Pulmonary artery endothelial cell (primary cell): ENCODE measurements around the gene G6PC3. TPM values are rescaled to one million over a fixed set of nuclear protein-coding genes. Genes with fewer than 3 reads are reported as not detected.

ENCODE experiments used
- DNase-seq: peaks from one replicate; pipeline ENCODE4 v3.0.0-alpha.2; 2011; ENCODE audit warnings: low read depth, low spot score
- total RNA-seq: library from RNA; depleted of rRNA; stranded (reverse); fragments of >200 nt; gene quantifications from 2 replicates; pipeline ENCODE4 v1.2.3, GENCODE V29; 2014

G6PC3 gene
- total RNA-seq, 1 donor from 2014 or later: 22.6 TPM

DNA sequence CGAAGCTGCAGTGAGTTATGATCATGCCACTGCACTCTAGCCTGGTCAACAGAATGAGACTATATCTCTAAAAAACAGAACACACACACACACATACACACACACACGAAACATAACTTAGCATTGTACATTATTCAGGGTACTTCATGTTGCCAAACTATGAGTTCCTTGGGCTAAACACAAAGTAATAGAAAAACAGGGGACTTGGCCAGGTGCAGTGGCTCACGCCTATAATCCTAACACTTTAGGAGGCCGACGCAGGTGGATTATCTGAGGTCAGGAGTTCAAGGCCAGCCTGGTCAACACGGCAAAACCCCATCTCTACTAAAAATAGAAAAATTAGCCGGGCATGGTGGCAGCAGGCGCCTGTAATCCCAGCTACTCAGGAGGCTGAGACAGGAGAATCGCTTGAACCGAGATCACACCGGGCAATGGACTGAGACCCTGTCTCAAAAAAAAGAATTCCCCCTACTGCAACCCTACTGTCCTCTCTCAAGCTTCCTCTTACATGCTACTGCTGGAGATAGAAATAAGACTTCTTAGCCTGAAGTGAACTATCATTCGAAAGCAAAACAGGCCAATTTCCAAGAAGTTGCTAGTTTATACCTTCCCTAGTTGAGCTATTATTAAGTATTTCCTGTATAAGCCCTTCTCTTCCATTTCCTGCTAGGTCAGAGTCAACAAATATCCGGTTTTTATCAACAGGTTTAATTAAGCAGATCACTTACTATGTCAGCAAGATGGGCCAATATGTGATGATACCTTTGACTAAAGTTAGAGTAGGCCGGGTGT, 11.2 kb upstream of the G6PC3 start:
- DNase-seq: no peak

DNA sequence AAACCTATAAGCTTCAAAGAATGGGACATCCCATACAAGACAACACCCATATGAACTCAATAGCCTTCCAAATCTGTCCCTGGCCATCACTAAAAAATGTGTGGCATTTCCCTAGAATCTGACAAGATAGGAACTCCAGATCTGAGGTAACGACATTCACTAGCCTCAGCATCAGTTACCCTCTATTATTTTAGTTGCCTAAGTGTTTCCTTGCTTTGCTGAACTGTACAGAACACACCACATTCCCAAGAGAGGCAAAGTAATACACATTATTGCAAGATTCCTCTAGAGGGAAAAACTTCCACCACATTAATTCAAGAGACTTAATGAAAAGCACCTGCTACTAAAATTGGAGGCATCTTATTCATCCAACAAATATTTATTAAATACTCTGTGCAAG, 9.1 kb upstream of the G6PC3 start:
- DNase-seq: no peak

DNA sequence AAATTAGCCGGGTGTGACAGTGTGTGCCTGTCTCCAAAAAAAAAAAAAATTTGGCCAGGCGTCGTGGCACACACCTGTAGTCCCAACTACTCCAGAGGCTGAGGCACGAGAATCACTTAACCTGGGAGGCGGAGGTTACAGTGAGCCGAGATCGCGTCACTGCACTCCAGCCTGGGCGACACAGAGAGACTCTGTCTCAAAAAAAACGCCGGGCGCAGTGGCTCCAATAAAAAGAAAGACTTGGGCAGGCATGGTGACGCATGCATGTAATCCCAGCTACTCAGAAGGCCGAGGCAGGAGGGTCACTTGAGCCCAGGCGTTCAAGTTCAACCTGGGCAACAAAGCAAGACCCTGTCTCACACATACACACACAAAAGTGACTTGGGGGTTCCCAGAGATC, 7.7 kb upstream of the G6PC3 start:
- no peak for DNase-seq

DNA sequence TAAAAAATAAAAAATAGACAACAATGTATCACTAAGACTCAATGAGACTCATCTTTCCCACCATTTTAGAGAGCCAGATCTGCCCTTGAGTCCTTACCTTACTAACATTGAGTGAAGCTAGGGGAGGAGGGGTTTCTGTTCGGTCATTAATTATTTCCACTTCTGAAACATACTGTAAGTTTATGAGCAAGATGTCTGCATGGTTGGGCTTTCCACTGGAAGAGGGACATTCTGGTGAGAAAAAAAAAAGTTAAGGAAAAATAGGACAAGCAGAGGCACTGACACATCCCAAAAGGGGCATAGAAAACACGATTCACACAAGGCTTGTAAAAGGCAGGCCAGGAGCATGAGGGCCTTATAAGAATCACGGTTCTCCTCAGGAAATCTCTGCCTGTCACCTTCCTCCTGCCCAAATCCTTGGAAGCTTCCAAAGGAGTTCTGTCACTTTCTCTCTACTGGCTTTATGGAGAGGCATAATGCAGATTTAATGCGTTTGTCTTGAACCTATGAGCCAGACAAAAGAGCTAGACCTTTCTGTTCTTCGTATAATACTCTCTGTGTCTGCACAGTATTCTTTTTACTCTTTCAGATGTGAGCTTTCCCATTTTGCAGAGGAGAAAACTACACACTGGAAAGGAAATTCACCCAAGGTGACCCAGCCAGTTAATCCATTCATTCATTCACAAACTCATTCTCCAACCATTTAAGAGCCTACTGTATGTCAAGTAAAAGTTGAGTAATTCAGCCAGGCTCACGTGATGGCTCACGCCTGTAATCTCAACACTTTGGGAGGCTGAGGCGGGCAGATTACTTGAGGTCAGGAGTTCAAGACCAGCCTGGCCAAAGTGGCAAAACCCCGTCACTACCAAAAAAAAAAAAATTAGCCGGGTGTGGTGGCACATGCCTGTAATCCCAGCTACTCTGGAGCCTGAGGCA, 6.6 kb upstream of the G6PC3 start:
- no peak for DNase-seq

DNA sequence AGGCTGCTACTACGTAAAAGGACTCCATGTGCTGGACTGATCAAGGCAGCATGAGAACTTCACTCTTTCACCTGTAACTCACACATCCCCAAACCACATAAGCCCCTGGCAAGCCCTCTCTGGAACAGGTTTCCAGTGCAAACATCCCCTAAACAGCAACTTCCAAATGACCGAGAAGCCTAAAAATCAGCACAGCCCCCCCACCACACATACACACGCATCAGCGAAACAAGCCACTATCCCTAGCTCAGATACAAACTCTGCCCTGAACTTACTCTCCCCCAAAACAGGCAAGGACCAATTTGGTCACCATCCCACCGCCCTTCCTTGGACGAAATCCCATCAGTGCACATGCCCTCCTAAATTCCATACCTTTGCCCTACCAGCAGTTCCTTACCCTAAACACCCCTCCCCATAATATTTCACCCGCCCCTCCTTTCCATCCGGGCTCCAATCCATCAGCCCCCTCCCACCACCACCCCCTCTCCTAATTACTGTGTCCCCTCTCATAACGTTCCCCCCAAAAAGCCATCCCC, 4.8 kb upstream of the G6PC3 start:
- DNase-seq: no peak

DNA sequence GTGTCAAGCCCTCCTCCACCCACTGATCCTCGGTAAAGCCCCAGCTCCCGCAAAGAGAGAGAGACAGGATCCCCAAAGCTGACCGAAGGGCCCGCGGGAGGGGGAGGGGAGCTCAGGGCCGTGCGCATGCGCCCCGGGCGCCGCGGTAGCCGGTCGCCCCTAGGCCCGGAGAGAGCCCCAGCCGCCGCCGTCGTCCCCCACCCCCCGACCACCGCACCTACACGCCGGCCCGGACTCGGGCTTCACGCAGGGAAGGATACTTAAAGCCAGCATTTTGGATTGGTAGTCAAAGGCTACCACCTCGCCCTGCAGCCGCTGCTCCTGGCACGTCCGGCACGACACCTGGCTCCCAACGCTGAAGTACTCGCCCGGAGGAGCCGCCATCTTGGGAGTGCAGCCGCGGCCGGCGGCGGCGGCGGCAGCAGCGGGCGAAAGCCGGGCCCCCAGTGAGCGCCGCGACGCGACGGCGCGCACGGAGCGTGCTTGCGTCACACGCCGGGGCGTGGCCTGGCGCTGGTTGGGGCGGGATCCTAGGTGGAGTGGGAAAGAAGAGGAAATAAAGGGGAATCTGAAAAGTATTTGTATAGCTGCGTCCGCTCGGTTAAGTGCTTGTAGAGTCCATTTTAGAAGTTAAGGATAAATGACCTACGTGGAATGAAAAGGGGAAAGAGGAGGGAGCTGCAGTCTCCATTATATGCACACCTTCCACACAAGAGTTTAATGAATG, 4.2 kb upstream of the G6PC3 start, which contains the start of gene LSM12:
Gene LSM12 (minus strand): TSS at position 468 of the 727 bp plus-strand sequence. CDS start 84 bp downstream, at position 384.
- DNase-seq: peak; percentile 60

DNA sequence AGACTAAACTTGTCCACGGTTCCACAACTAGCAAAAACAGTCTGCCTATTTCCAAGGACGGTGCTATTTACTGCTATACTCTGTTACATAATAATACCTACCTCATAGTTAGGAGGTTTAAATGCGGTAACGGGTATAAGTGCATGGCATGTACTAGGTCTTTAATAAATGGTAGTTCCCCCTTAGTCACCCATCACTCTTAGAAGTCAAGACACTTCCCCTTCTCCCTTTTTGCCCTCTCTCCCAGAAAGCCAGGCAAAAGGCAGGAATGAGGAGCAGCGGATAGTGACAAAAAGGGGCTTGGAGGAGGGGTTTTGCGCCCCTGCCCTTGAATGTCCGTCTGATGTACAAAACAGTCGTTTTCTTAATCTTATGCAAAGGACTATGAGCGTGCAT, 3.0 kb upstream of the G6PC3 start:
- DNase-seq: no peak

DNA sequence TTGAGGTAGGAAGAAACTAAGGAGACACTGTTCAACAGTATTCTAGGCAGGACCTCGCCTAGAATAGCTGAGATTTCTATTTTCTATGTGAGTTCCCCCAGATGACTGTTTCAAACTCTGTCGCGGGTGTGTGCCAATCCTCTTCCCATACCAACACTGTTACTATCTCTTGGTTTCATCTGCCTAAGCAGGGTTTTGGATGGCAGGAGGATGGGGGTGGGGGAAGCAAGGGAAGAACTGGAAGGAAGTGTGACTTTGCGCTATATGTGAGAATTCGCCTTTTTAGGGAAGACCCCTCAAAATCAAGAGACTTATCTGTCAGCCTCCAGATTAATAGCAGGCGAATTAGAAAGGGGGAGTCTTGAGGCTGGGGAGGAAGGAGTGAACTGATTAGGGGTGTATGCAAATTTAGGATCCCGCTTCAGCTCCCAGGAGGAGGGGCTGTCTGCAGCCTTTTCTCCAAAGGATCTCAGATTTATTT, 521 bp upstream of the G6PC3 start:
- no peak for DNase-seq

DNA sequence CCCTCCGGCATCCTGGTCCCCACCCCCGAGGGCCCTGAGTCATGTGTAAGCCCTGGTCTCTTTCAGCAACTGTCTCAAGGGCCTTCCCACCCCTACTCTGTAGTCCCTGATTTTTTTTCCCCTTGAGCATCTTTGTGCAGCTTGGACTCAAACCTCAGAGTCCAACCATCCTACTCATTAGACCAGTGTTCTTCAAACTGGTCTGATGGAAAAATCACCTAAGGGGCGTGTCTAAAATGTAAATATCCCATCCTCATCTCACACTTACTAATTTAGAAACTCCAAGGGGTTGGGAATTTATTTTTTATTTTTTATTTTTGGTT, 624 bp downstream of the G6PC3 start:
- DNase-seq: no peak

DNA sequence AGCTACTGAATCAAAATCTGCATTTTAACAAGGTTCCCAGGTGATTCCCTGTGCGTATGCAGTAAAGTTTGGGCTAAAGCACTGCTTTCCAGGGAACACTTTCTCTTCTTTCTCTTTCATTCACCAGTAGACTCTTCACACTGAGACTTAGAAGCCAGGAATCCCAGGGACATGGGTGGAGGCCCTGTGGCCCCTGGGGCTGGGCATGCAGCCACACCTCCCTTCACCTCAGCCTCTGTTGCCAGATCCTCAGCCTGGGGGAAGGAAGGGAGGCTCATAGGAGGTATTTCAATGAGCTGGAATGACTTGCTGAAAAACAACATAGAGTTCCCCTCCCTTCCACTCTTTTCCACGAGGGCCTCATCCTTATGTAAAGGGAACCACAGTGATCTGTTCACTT, 1.2 kb downstream of the G6PC3 start:
- no peak for DNase-seq

DNA sequence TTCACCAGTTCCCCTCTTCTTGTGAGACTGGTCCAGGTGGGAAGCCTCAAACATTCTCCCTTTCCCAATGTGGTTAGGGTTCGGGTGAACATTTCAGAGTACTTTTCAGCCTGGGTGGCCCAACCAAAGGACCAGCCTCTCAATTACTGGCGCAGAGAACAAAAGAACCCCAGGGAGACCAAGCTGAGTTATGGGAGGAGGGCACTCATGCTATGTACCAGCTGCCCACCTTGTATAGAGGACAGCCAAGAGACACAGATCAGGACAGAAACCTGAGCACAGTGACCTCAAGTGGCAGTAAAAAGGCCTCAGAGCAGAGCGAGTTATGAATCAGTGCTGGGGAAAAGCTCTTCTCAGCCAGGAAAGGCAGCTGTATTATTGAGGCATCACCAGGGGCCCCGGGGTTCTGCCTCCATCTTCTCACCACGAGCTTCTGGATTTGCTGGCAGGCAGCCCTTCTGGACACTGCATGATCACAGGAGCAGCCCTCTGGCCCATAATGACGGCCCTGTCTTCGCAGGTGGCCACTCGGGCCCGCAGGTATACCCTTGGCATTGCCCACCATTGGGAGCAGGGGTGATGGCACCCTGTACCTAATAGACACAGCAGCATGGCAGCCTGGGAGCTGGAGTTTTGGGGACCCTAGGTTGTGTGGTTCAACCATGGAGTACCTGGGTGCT, 3.8 kb downstream of the G6PC3 start:
- no peak for DNase-seq

DNA sequence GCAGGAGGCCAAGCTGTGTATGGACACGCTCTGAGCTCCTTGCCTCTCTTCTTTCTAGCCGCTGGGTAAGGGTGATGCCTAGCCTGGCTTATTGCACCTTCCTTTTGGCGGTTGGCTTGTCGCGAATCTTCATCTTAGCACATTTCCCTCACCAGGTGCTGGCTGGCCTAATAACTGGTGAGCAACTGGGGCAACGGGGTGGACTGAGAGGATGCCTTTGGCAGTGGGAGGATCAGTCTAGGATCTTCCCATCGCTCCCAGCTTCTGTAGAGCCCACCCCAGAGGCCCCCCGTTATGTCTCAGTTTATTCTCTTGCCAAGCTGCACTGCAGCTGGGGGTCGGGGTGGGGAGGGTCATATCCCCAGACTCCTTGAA, 4.4 kb downstream of the G6PC3 start:
- no peak for DNase-seq

DNA sequence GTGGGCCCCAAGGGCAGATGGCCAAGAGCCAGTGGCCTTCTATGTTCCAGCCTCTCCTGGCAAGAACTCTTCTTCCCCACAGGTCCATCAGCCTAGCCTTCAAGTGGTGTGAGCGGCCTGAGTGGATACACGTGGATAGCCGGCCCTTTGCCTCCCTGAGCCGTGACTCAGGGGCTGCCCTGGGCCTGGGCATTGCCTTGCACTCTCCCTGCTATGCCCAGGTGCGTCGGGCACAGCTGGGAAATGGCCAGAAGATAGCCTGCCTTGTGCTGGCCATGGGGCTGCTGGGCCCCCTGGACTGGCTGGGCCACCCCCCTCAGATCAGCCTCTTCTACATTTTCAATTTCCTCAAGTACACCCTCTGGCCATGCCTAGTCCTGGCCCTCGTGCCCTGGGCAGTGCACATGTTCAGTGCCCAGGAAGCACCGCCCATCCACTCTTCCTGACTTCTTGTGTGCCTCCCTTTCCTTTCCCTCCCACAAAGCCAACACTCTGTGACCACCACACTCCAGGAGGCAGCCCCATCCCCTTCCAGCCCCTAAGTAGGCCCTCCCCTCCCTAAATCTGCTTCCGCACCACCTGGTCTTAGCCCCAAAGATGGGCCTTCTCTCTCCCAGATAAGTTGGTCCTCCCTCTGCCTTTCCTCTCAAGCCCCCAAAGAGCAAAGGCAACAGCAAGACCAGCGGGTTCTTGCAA, 5.2 kb downstream of the G6PC3 start:
- no peak for DNase-seq

DNA sequence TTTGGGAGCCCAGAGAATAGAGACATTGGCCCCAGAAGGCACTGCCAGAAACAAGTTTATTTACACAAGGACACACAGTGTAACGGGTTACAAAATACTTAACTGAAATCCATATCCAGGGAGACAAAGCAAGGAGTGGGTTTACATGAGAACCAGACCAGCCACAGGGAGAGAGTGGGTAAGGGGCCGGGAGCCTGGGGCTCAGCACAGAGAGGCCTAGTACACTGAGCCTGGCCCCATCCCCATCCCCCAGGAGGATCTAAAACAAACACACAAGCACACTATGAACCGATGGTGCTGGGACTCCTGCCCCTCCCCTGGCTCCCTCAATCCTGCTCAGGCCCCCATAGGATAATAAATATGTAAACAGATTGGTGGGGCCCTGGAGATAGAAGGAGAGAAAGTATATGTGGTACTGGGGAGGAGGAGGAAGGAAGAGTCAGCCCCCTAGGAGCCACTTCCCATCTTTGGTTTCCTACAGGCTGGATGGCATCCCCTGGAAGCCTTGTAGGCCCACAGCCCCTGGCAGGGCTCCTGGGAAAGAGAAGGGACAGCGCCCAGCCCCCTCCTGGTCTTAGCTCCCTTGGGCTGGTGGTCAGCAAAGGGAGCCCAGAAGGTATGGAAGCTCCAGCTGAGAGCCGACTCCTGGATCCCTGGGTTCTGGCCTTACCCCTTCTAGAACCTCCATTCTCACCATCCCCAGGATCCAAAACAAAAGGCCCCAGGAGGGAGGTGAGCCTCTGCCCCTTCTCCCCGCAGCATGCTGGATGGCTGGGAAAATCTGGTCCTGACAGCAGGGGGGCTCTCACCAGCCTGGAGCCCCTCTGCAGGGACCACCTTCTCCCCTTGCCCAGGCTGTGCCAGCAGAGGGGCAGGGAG, 6.4 kb downstream of the G6PC3 start:
- no peak for DNase-seq

DNA sequence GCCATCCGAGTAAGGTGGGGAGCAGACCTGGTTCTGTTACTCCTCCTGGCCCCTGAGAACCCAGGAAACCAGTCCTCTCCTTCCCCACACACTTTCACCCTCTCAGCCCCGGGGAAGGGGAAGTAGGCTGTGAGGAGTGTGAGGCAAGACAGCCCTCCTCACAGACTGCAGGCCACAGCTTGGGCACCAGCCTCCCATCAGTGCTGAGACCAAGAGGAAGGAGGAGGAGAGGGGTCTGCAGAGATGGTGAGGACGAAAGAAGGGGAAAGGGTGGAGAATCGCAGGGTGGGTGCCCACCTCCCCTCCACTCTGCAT, 7.0 kb downstream of the G6PC3 start:
- DNase-seq: no peak

DNA sequence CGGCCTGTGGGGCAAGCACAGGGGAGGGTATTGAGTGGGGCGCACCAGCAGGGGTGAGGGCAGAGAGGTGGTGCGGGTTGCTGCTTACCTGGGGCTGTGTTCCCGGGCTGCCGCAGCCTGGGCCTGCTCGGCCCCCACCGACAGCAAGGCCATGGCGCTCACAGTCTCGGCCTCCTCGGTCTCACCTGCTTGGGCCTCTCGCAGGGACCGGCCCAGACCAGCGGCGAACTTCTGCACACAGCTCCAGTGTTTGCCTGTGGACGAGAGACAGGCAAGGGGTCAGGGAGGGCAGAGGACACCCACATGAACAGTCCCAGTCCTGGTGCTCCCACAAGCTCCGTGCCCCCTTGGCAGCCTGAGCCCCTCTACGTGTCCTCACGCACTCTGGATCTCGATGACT, 7.9 kb downstream of the G6PC3 start:
- DNase-seq: no peak

DNA sequence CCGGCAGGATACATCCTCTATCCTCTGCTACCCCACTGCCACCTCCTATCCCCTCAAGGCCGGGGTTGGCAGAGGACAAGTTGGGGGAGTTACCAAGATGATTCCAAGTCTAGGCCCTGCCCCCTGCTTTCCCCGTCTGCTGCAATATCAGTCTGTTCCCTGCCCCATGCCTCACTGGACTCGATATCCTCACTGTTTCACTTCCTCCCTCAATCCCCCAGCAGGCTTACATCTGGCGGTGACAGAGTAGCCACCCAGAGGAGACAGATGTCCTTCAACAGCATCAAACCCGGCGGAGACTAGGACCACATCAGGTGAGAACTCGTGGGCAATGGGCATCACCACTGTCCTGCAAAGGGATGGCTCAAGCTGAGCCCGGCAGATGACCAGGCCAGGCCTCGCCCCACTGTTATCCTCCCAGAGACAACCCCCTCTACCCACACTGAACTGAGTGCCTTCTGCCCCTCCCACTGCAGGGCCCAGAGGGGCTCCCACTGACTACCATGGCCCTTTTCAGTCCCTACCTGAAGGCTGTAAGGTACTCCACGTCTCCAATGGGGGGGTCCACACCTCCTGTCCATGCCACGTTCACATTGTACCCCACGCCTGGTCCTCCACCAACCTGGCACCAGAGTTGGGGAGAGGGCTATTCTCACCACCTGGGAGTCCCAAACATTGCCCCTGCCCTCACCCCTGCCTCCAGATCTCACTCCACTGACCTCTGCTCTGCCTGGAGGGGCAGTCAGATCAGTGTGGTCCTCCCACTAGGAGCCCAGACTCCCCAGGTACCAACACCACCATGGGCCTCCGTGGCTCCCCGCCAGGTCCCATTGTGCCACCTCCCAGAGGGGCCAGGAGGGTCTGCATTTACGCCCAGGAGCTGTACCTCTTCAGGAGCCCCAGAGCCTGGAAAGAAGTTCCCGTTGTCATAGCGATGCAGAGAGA, 9.6 kb downstream of the G6PC3 start:
- no peak for DNase-seq

DNA sequence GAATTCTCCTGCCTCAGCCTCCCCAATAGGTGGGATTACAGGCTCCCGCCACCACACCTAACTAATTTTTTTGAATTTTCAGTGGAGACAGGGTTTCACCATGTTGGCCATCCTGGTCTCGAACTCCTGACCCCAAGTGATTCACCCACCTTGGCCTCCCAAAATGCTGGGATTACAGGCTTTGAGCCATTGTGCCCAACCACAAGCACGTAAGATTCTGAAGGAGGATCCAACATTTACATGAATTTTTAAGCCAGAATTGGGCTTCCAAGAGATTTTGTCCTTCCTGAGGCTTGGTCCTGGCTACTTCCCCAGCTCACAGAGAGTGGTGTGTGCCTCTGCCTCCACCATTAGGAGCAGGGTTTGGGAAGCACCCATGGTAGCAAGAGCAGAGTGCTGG, 11.1 kb downstream of the G6PC3 start:
- no peak for DNase-seq
